Measurements from ENCODE around the gene SLC25A33. TPM values are rescaled to one million over a fixed set of nuclear protein-coding genes. Genes with fewer than 3 reads are reported as not detected.

The SLC25A33 gene, protein sequence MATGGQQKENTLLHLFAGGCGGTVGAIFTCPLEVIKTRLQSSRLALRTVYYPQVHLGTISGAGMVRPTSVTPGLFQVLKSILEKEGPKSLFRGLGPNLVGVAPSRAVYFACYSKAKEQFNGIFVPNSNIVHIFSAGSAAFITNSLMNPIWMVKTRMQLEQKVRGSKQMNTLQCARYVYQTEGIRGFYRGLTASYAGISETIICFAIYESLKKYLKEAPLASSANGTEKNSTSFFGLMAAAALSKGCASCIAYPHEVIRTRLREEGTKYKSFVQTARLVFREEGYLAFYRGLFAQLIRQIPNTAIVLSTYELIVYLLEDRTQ
- 1.9 TPM for total RNA-seq
- polyA plus RNA-seq (ENCODE audit: insufficient read depth in 1 of 8, insufficient read length in 8 of 8, low replicate concordance in 1 of 8) = 1 to 10 TPM; 1.3 to 2.6 (median 1.9) TPM
- long read RNA-seq, donor 1 = 0 reads
- long read RNA-seq, donor 2 = 0 reads
- long read RNA-seq, donor 3, partial matches to known transcripts = 0 of 1 reads
- long read RNA-seq, donor 3, other reads (novel, unspliced or antisense) = 0 of 1 reads
- long read RNA-seq, donor 4, transcript SLC25A33-201 (7 exons, 3,854 nt) = major isoform, 5 of 5 reads
- long read RNA-seq, donor 4, partial matches to known transcripts = 0 of 5 reads
- long read RNA-seq, donor 4, other reads (novel, unspliced or antisense) = 0 of 5 reads
- long read RNA-seq, donor 5, transcript SLC25A33-201 (7 exons, 3,854 nt) = major isoform, 8 of 8 reads
- long read RNA-seq, donor 5, partial matches to known transcripts = 0 of 8 reads
- long read RNA-seq, donor 5, other reads (novel, unspliced or antisense) = 0 of 8 reads
- long read RNA-seq, donor 6, transcript SLC25A33-201 (7 exons, 3,854 nt) = major isoform, 10 of 10 reads
- long read RNA-seq, donor 6, partial matches to known transcripts = 0 of 10 reads
- long read RNA-seq, donor 6, other reads (novel, unspliced or antisense) = 0 of 10 reads
- long read RNA-seq, donor 7, partial matches to known transcripts = 0 of 2 reads
- long read RNA-seq, donor 7, other reads (novel, unspliced or antisense) = 0 of 2 reads
- long read RNA-seq, donor 8, partial matches to known transcripts = 0 of 1 reads
- long read RNA-seq, donor 8, other reads (novel, unspliced or antisense) = 0 of 1 reads
- long read RNA-seq, donor 9 = 0 reads
- long read RNA-seq, donor 10, partial matches to known transcripts = 0 of 2 reads
- long read RNA-seq, donor 10, other reads (novel, unspliced or antisense) = 0 of 2 reads
- long read RNA-seq, donor 11, partial matches to known transcripts = 0 of 2 reads
- long read RNA-seq, donor 11, other reads (novel, unspliced or antisense) = 0 of 2 reads

DNA sequence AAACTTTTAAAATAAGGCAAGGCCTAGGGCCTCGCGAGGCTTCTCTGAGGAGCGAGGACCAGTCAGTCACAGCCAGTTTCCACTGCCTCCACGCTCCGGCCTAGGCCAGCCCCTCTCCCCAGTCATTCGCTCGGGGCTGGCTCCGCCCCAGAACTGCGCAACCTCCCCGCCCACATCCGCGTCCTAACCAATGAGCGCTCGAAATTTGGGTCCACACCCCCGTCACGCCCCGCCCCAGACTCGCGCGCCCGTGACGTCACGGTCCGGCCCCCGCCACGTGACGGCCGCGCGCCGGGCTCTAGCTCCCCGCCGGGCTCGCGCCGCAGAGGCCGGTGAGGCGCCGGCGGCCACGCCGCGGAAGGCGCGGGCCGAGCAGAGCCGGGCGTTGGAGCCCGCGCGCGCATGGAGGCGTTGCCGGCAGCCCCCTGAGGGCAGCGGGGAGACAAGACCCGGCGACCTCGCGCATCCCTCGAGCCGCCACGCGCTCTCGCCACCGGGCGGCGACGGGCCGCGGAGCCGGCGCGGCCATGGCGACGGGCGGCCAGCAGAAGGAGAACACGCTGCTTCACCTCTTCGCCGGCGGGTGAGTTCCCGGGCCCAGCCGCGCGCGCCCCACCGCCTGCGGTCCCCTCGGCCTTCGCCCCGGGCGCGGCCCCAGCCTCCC is at the start of gene SLC25A33:
SLC25A33 (plus strand) TSS at position 301 of the 664 bp plus-strand sequence; CDS start at position 528, 227 bp downstream.
- H3K36me3 ChIP-seq (ENCODE audit: control insufficient read depth, insufficient read depth, low read length) = no peaks in the 10 kb centered on the region
- peak within 1 kb of the TSS; percentile 56 for H3K4me3 ChIP-seq (ENCODE audit: low read length)
- no peaks in the 10 kb centered on the region for H3K27me3 ChIP-seq (ENCODE audit: control insufficient read depth, insufficient read depth, low read length)
- WGBS (ENCODE audit: insufficient coverage) = under 1% methylated on average over 92 of the region's 92 CpGs
- no peaks in the 10 kb centered on the region for H3K9me3 ChIP-seq (replicated peaks; ENCODE audit: control insufficient read depth, low read depth, low read length)
- peaks cover 11% of the 10 kb centered on the region for H3K4me1 ChIP-seq (ENCODE audit: control insufficient read depth, insufficient read depth, low read length)
- peak within 1 kb of the TSS; percentile 82 for H3K27ac ChIP-seq (ENCODE audit: low read length)
- peak; percentile 99 for DNase-seq

DNA sequence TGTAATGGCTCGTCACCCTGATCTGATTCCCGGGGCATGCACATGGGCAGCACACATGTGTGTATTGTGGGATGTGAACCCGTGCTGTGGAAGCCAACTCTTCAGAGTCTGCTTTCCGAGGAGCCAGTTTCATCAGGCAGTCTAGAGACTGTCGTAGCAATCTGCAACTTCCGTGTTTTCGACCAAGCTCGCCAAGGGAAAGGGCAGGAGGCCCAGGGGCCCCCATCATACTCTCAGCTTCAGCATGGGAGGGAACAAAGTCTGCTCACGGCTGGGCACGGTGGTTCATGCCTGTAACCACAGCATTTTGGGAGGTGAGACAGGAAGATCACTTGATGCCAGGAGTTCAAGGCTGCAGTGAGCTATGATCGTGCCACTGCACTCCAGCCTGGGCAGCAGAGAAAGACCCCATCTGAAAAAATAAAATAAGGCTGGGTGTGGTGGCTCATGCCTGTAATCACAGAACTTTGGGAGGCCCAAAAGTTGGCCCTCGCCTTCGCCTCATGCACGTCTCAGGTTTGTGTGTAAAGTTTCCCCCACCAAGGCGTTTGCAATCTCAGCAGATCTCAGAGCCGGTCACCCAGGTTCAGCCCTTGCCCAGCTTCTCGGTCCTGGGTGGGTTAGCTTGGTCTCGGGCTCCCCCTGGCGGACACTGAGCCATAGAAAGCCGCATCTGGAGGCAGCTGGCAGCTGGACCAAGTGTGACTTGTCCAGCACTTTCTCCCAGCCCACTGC is 48.5 kb upstream of the SLC25A33 start:
- H3K4me3 ChIP-seq (ENCODE audit: low read length) = no peak overlapping the region
- H3K4me1 ChIP-seq (ENCODE audit: control insufficient read depth, insufficient read depth, low read length) = peaks cover 15% of the 10 kb centered on the region
- WGBS (ENCODE audit: insufficient coverage) = 34% methylated on average over 15 of the region's 20 CpGs
- no peaks in the 10 kb centered on the region for H3K9me3 ChIP-seq (replicated peaks; ENCODE audit: control insufficient read depth, low read depth, low read length)
- H3K27me3 ChIP-seq (ENCODE audit: control insufficient read depth, insufficient read depth, low read length) = peaks cover 10% of the 10 kb centered on the region
- H3K36me3 ChIP-seq (ENCODE audit: control insufficient read depth, insufficient read depth, low read length) = no peaks in the 10 kb centered on the region
- no peak overlapping the region for H3K27ac ChIP-seq (ENCODE audit: low read length)
- peak; percentile 91 for DNase-seq

DNA sequence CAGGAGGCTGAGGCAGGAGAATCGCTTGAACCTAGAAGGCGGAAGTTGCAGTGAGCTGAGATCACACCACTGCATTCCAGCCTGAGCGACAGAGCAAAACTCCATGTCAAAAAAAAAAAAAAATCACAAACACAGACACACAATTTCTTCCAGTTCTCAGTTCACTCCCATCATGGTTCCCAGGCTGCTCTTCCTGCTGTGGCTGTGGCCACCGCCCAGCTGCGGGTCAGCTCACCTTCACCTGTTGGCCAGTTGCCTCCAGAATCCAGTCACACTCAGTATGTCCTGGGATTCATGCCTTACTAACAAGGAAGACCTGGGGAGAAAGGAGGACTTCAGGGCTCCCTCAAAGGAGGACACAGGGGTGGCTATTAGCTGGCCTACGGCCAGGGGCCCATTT is 45.9 kb upstream of the SLC25A33 start:
- Histone ChIP-seq H3K4me3 (ENCODE audit: low read length) (no peak overlapping the region), H3K27me3 (ENCODE audit: control insufficient read depth, insufficient read depth, low read length) (peaks cover 12% of the 10 kb centered on the region), H3K36me3 (ENCODE audit: control insufficient read depth, insufficient read depth, low read length) (no peaks in the 10 kb centered on the region), H3K4me1 (ENCODE audit: control insufficient read depth, insufficient read depth, low read length) (peaks cover 7% of the 10 kb centered on the region), H3K27ac (ENCODE audit: low read length) (no peak overlapping the region), H3K9me3 (replicated peaks; ENCODE audit: control insufficient read depth, low read depth, low read length) (no peaks in the 10 kb centered on the region)
- no peak for DNase-seq
- 100% methylated on average over 1 of the region's 6 CpGs for WGBS (ENCODE audit: insufficient coverage)

DNA sequence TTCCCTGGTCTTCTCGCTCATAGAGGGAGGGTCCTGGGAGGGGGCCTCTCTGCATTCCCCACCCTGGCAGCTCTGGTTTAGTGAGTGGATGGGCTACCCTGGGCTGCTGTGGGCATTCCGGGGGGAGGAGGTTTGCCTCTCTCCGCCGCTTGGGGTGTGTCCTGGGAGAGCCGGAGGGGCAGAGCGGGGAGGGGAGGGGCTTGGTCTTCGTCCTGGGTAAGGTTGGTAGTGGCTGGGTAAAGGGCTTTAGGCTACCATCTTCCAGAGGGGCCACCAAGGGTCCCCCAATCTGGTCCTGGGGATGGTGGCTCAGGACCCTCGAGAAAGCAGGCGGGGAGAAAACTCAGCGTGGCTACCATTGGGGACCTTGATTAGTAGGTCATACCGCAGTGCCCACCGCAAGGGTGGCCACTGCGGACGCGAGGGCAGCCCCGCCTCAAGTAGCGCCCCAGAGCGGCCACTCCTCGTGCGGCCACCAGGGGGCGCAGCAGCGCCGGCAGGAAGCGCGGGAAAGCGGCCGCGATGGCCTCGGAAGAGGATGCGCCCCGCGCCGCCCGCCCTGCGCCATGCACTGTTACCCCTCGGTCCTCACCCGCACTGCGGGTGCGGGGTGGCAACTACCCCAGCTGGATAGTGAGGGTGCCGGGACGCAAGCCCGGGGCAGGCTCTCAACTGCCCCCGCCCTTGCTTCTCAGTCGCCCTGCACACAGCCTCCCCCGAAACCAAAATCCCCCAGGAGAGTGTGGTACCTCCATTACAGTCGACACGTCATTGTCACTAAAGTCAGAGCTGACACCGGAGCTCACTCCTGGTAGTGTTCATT is 44.1 kb upstream of the SLC25A33 start:
- no peaks in the 10 kb centered on the region for H3K36me3 ChIP-seq (ENCODE audit: control insufficient read depth, insufficient read depth, low read length)
- no peak overlapping the region for H3K27ac ChIP-seq (ENCODE audit: low read length)
- peaks cover 14% of the 10 kb centered on the region for H3K27me3 ChIP-seq (ENCODE audit: control insufficient read depth, insufficient read depth, low read length)
- 2% methylated on average over 34 of the region's 48 CpGs for WGBS (ENCODE audit: insufficient coverage)
- no peaks in the 10 kb centered on the region for H3K9me3 ChIP-seq (replicated peaks; ENCODE audit: control insufficient read depth, low read depth, low read length)
- H3K4me3 ChIP-seq (ENCODE audit: low read length) = peak overlapping the region; percentile 28
- H3K4me1 ChIP-seq (ENCODE audit: control insufficient read depth, insufficient read depth, low read length) = peaks cover 7% of the 10 kb centered on the region
- peak; percentile 39 for DNase-seq

DNA sequence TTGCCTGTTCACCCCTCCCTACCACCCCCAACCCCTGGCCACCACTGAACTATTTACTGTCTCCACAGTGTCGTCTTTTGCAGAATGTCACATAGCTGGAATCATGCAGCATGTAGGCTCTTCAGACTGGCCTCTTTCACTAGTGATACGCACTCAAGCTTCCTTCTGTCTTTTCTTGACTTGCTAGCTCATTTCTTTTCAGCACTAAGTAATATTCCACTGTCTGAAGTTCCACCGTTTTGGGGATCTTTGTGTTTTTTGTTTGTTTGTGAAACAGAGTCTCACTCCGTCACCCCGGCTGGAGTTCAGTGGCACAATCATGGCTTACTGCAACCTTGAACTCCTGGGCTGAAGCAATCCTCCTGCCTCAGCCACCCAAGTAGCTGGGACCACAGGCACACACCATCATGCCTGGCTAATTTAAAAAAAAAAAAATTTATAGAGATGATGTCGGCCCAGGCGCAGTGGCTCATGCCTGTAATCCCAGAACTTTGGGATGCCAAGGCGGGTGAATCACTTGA is 43.4 kb upstream of the SLC25A33 start:
- Histone ChIP-seq H3K27me3 (ENCODE audit: control insufficient read depth, insufficient read depth, low read length) (peaks cover 14% of the 10 kb centered on the region), H3K4me3 (ENCODE audit: low read length) (no peak overlapping the region), H3K4me1 (ENCODE audit: control insufficient read depth, insufficient read depth, low read length) (peaks cover 7% of the 10 kb centered on the region), H3K36me3 (ENCODE audit: control insufficient read depth, insufficient read depth, low read length) (no peaks in the 10 kb centered on the region), H3K9me3 (replicated peaks; ENCODE audit: control insufficient read depth, low read depth, low read length) (no peaks in the 10 kb centered on the region), H3K27ac (ENCODE audit: low read length) (no peak overlapping the region)
- WGBS (ENCODE audit: insufficient coverage) = 64% methylated on average over 1 of the region's 8 CpGs
- DNase-seq = no peak

DNA sequence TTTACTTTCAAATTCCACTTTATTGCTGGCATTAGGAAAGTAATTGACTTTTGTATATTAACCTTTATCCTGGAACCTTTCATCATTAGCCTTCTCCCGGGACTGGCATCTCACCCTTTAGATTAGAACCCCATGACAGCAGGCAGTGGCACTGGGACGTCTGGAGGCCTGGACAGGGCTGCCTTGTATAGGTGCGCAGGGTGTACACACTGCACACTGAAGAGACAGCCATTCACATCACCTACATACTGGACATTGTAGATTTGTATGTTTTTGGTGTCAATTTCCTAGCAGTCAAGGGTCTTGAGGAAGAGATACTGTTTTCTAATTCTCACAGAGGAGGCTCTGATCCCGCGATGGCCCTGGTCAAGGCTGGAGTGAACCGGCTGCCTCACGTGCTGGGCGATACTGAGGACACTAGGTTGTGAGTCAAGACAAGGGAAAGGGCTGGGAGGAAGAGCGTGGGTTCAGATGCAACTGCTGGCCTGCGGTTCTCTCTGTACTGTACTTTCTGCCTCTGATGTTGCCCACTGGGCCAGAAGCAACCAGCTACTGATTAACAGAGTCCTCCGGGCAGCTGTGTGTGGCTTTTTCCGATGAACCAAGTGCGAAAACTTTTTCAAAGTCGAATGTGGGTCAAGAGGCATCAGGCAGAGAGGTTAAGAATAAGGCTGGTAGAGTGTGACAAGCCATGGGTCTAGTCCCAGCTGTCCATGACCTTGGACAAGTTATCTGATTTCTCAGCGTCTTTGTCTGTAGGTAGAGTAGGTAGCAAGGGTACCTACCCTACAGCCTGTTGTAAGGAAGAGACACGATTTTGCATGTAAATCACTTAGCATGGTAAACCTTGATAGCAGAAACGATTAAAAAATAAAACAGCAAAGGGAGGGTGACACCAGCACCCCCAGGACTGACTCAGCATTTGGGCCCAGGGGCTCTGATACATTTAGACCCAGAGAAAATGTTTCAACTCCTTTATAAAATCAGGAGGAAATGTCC is 38.2 kb upstream of the SLC25A33 start:
- no peak overlapping the region for H3K27ac ChIP-seq (ENCODE audit: low read length)
- no peaks in the 10 kb centered on the region for H3K9me3 ChIP-seq (replicated peaks; ENCODE audit: control insufficient read depth, low read depth, low read length)
- peaks cover 2% of the 10 kb centered on the region for H3K27me3 ChIP-seq (ENCODE audit: control insufficient read depth, insufficient read depth, low read length)
- H3K4me1 ChIP-seq (ENCODE audit: control insufficient read depth, insufficient read depth, low read length) = no peaks in the 10 kb centered on the region
- DNase-seq = no peak
- no peaks in the 10 kb centered on the region for H3K36me3 ChIP-seq (ENCODE audit: control insufficient read depth, insufficient read depth, low read length)
- H3K4me3 ChIP-seq (ENCODE audit: low read length) = no peak overlapping the region
- WGBS (ENCODE audit: insufficient coverage) = 91% methylated on average over 10 of the region's 17 CpGs

DNA sequence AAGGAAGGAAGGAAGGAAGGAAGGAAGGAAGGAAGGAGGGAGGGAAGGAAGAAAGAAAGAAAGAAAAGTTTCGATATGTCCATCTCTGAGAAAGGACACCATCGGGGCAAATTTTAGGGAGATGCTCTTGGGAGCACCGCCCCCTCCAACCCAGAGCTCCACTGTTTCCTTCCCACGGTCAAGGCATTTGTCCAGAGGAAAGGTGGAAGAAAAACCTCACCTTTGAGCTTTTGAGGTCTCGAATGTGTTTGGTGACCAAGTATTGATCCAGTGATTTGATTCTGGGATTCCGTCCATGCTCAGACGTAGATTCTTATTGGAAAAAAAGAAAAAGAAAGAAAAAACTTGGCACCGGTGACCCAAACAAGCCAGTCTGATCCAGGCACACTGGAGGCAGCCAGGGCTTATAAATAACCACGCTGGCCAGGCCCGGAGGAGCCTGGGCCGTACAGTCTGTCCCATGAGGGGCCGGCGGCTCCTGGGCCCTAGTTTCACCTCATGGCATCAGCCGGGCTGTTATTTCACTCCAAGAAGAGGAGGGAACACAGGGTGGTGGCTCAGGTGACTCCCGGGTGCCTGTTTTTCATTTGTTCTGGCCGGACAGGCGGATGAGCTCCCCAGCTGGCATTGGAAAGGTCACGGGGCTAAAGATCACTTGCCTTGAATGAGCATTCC is 36.1 kb upstream of the SLC25A33 start:
- no peaks in the 10 kb centered on the region for H3K9me3 ChIP-seq (replicated peaks; ENCODE audit: control insufficient read depth, low read depth, low read length)
- H3K27ac ChIP-seq (ENCODE audit: low read length) = no peak overlapping the region
- H3K4me3 ChIP-seq (ENCODE audit: low read length) = no peak overlapping the region
- 48% methylated on average over 10 of the region's 18 CpGs for WGBS (ENCODE audit: insufficient coverage)
- peaks cover 2% of the 10 kb centered on the region for H3K27me3 ChIP-seq (ENCODE audit: control insufficient read depth, insufficient read depth, low read length)
- no peaks in the 10 kb centered on the region for H3K4me1 ChIP-seq (ENCODE audit: control insufficient read depth, insufficient read depth, low read length)
- H3K36me3 ChIP-seq (ENCODE audit: control insufficient read depth, insufficient read depth, low read length) = no peaks in the 10 kb centered on the region
- no peak for DNase-seq
